Measurements from ENCODE around the gene CAMK2A.

- TF ChIP-seq POLR2A (IDR thresholded peaks at IDR 0.05) = no peak
- TF ChIP-seq CTCF (IDR thresholded peaks at IDR 0.05) = no peak
Measured at GRCh38 chr5:150323092-150323491, 33.5 kb upstream of the CAMK2A start.

All from testis (tissue), 2 donors.